SU-DHL-6 (cell line): Measurements from ENCODE around the gene NDNF.

ENCODE experiments used
- CTCF ChIP-seq: fragments of 200-600 bp; sonication (generic); IDR thresholded peaks from one replicate; pipeline ENCODE4 v1.5.1; 2017; ENCODE audit warnings: antibody characterized with exemption, mild to moderate bottlenecking, low read length, moderate library complexity; ENCODE audit not compliant: insufficient read depth, poor library complexity, severe bottlenecking
- EZH2phosphoT487 ChIP-seq: fragments of 200-600 bp; sonication (generic), shearing (Covaris generic); conservative IDR thresholded peaks from 2 replicates; pipeline ENCODE4 v1.6.1; 2018; ENCODE audit warnings: mild to moderate bottlenecking, antibody characterized with exemption, low read length, moderate library complexity, mixed read lengths

GRCh38 chr4:121094297-121094966 lies 22.1 kb upstream of the NDNF start:
- TF ChIP-seq CTCF: no peak
- TF ChIP-seq EZH2phosphoT487: no peak
